ENCODE measurements around the gene KDELR3. TPM values are rescaled to one million over a fixed set of nuclear protein-coding genes. Genes with fewer than 3 reads are reported as not detected.

The KDELR3 gene
- polyA plus RNA-seq, 1 donor from 2014 or later: not detected

GRCh38 chr22:38448945-38449745 lies 18.8 kb upstream of the KDELR3 start:
- Histone ChIP-seq H3K9ac (ENCODE audit: low read length) (no peak overlapping the region), H3K9me2 (ENCODE audit: insufficient read depth, low read length) (no peaks in the 10 kb centered on the region), H3K4me3 (ENCODE audit: low read length) (no peak overlapping the region), H2AFZ (ENCODE audit: low read depth, low read length) (no peak overlapping the region), H3K79me2 (replicated peaks; ENCODE audit: insufficient read depth, low read length) (no peaks in the 10 kb centered on the region), H3K4me2 (ENCODE audit: low read length) (no peak overlapping the region), H4K20me1 (ENCODE audit: insufficient read depth) (no peaks in the 10 kb centered on the region), H3K36me3 (ENCODE audit: insufficient read depth, low read length) (no peaks in the 10 kb centered on the region), H3K9me3 (ENCODE audit: low read length) (no peaks in the 10 kb centered on the region), H3F3A (ENCODE audit: insufficient read depth, low read length, poor library complexity, severe bottlenecking) (no peaks in the 10 kb centered on the region), H3K27me3 (ENCODE audit: insufficient read depth, low read depth, low read length) (peaks cover 5% of the 10 kb centered on the region), H3K27ac (ENCODE audit: low read length) (no peak overlapping the region)
- no peak for TF ChIP-seq EZH2 (IDR thresholded peaks at IDR 0.05; ENCODE audit: borderline replicate concordance, insufficient read depth, low read length, poor library complexity, severe bottlenecking)
- no peak for TF ChIP-seq RAD21 (conservative IDR thresholded peaks at IDR 0.05)
- no peak for TF ChIP-seq POLR2AphosphoS5 (IDR thresholded peaks at IDR 0.05)
- TF ChIP-seq, protein P1, sequence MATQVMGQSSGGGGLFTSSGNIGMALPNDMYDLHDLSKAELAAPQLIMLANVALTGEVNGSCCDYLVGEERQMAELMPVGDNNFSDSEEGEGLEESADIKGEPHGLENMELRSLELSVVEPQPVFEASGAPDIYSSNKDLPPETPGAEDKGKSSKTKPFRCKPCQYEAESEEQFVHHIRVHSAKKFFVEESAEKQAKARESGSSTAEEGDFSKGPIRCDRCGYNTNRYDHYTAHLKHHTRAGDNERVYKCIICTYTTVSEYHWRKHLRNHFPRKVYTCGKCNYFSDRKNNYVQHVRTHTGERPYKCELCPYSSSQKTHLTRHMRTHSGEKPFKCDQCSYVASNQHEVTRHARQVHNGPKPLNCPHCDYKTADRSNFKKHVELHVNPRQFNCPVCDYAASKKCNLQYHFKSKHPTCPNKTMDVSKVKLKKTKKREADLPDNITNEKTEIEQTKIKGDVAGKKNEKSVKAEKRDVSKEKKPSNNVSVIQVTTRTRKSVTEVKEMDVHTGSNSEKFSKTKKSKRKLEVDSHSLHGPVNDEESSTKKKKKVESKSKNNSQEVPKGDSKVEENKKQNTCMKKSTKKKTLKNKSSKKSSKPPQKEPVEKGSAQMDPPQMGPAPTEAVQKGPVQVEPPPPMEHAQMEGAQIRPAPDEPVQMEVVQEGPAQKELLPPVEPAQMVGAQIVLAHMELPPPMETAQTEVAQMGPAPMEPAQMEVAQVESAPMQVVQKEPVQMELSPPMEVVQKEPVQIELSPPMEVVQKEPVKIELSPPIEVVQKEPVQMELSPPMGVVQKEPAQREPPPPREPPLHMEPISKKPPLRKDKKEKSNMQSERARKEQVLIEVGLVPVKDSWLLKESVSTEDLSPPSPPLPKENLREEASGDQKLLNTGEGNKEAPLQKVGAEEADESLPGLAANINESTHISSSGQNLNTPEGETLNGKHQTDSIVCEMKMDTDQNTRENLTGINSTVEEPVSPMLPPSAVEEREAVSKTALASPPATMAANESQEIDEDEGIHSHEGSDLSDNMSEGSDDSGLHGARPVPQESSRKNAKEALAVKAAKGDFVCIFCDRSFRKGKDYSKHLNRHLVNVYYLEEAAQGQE (IDR thresholded peaks at IDR 0.05; ENCODE audit: borderline replicate concordance): no peak
- no peak for TF ChIP-seq SMC3 (conservative IDR thresholded peaks at IDR 0.05; ENCODE audit: poor library complexity)

DNA sequence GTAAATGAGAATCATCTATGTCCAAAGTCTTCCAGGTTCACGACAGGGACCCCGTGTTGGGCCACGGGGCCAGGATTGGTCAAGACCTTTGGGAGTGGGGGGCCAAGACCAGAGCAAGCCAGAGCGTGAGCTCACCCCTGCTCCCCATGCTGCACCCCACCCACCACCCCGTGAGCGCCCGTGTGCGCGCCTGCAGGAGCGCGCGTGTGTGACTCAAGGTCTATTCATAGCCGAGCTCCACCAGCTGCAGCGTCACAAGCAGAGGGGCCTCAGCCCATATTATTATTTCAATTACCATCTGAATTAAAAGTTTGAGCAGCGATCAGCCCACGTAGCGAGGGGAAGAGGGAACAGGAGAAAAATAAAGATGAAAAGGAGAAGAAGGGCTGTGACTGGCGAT lies 18.1 kb upstream of the KDELR3 start:
- Histone ChIP-seq H3K27ac (ENCODE audit: low read length) (no peak overlapping the region), H3K9me3 (ENCODE audit: low read length) (no peaks in the 10 kb centered on the region), H3K4me2 (ENCODE audit: low read length) (no peak overlapping the region), H3K9me2 (ENCODE audit: insufficient read depth, low read length) (no peaks in the 10 kb centered on the region), H3K9ac (ENCODE audit: low read length) (no peak overlapping the region), H3K27me3 (ENCODE audit: insufficient read depth, low read depth, low read length) (peaks cover 12% of the 10 kb centered on the region), H2AFZ (ENCODE audit: low read depth, low read length) (no peak overlapping the region), H3K79me2 (replicated peaks; ENCODE audit: insufficient read depth, low read length) (no peaks in the 10 kb centered on the region), H4K20me1 (ENCODE audit: insufficient read depth) (no peaks in the 10 kb centered on the region), H3K4me3 (ENCODE audit: low read length) (no peak overlapping the region), H3F3A (ENCODE audit: insufficient read depth, low read length, poor library complexity, severe bottlenecking) (no peaks in the 10 kb centered on the region), H3K36me3 (ENCODE audit: insufficient read depth, low read length) (no peaks in the 10 kb centered on the region)
- no peak for TF ChIP-seq RAD21 (conservative IDR thresholded peaks at IDR 0.05)

GRCh38 chr22:38450234-38450797 lies 17.6 kb upstream of the KDELR3 start:
- TF ChIP-seq, protein P1 (IDR thresholded peaks at IDR 0.05; ENCODE audit: borderline replicate concordance): no peak
- TF ChIP-seq EZH2 (IDR thresholded peaks at IDR 0.05; ENCODE audit: borderline replicate concordance, insufficient read depth, low read length, poor library complexity, severe bottlenecking): no peak
- TF ChIP-seq MXI1 (conservative IDR thresholded peaks at IDR 0.05; ENCODE audit: poor library complexity, severe bottlenecking): no peak
- TF ChIP-seq CTCF (IDR thresholded peaks at IDR 0.05; ENCODE audit: poor library complexity, severe bottlenecking): no peak
- no peak for TF ChIP-seq POLR2AphosphoS5 (IDR thresholded peaks at IDR 0.05)
- TF ChIP-seq SMC3 (conservative IDR thresholded peaks at IDR 0.05; ENCODE audit: poor library complexity): no peak
- no peak for TF ChIP-seq TAF1 (IDR thresholded peaks at IDR 0.05; ENCODE audit: low read depth)
- no peak for TF ChIP-seq RAD21 (conservative IDR thresholded peaks at IDR 0.05)
- TF ChIP-seq EP300 (conservative IDR thresholded peaks at IDR 0.05; ENCODE audit: poor library complexity, severe bottlenecking): no peak
- no peaks in the 10 kb centered on the region for H3K36me3 ChIP-seq (ENCODE audit: insufficient read depth, low read length)
- no peak overlapping the region for H2AFZ ChIP-seq (ENCODE audit: low read depth, low read length)
- H3K4me3 ChIP-seq (ENCODE audit: low read length): no peak overlapping the region
- H3K9ac ChIP-seq (ENCODE audit: low read length): no peak overlapping the region
- no peak overlapping the region for H3K27ac ChIP-seq (ENCODE audit: low read length)
- no peaks in the 10 kb centered on the region for H3F3A ChIP-seq (ENCODE audit: insufficient read depth, low read length, poor library complexity, severe bottlenecking)
- no peaks in the 10 kb centered on the region for H3K9me3 ChIP-seq (ENCODE audit: low read length)
- no peaks in the 10 kb centered on the region for H3K9me2 ChIP-seq (ENCODE audit: insufficient read depth, low read length)
- H3K4me2 ChIP-seq (ENCODE audit: low read length): no peak overlapping the region
- no peaks in the 10 kb centered on the region for H4K20me1 ChIP-seq (ENCODE audit: insufficient read depth)
- no peaks in the 10 kb centered on the region for H3K79me2 ChIP-seq (replicated peaks; ENCODE audit: insufficient read depth, low read length)
- H3K27me3 ChIP-seq (ENCODE audit: insufficient read depth, low read depth, low read length): peaks cover 12% of the 10 kb centered on the region
